Measurements from ENCODE around the gene NDUFAF8. TPM values are rescaled to one million over a fixed set of nuclear protein-coding genes. Genes with fewer than 3 reads are reported as not detected.
A peak's percentile ranks its signal among the peaks of the same experiment; 100 is the strongest.

NDUFAF8 gene
- total RNA-seq, 1 experiment from 2014 or later: 60.1 TPM

DNA sequence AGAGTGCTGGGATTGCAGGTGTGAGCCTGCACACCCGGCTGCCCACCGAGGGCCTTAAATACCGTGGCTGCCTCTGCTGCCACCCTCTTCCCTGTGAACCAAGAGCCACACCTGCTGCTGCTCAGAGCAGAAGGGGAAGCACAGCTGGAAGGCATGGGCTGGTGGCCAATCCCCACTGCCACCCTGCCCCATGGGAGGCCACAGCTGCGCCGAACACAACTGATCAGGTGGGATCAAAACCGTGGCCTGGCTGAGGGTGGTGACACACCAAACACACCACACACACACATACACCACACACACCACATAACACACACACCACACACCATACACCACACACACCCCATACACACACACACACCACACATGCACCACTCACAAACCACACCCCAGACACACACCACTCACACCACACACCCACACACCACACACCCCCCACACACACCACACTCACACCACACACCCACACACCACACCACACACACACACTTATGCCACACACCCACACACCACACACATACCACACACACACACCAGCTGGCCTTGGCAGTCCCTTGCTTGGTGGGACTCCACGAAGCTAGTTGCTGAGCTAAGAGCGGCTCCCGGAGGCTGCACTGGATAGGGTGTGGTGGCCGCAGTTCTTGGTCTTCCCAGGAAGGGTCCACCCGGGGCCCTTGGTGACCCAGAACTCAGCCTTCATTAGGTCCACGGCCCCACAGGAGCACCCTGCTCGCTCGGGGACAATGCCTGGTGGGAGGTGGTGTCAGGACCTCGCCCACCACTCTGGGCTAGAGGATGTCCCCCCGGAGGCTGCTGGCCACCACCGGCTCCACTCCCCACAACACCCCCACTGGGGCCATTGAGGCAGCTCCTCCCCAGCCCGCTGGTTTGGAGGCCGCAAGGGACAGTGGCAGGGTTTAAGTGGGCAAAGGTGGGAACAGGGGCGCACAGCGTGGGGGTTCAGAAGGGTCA lies 31.2 kb upstream of the NDUFAF8 start:
- Histone ChIP-seq H4K20me1 (ENCODE audit: control insufficient read depth, insufficient read depth, insufficient read length) (no peaks in the 10 kb centered on the region), H3K18ac (ENCODE audit: insufficient read length, low read depth, low read length) (no peak overlapping the region), H2AFZ (ENCODE audit: low read length) (no peak overlapping the region), H4K91ac (ENCODE audit: insufficient read length, low read depth, low read length) (no peak overlapping the region), H2BK120ac (ENCODE audit: low read depth, low read length, poor library complexity, severe bottlenecking) (no peak overlapping the region), H4K5ac (ENCODE audit: insufficient read length, low read depth, low read length) (no peak overlapping the region), H4K8ac (replicated peaks; ENCODE audit: insufficient read length, low read depth, low read length) (no peak overlapping the region), H3T11ph (ENCODE audit: low read length) (no peak overlapping the region), H3K23ac (ENCODE audit: insufficient read length, low read depth, low read length) (no peak overlapping the region), H3K14ac (ENCODE audit: insufficient read depth, low read length) (no peak overlapping the region), H3K56ac (ENCODE audit: insufficient read length, low read depth, low read length) (no peak overlapping the region), H3K4me2 (ENCODE audit: insufficient read depth, insufficient read length, low read length) (no peak overlapping the region), H2AK5ac (ENCODE audit: insufficient read length, low read length) (no peak overlapping the region), H2BK5ac (ENCODE audit: insufficient read length, low read length) (no peak overlapping the region), H3K4ac (ENCODE audit: low read depth, low read length) (no peak overlapping the region), H2BK12ac (ENCODE audit: insufficient read length, low read depth, low read length) (no peak overlapping the region), H2BK20ac (ENCODE audit: low read depth, low read length, poor library complexity, severe bottlenecking) (no peak overlapping the region), H3K27me3 (ENCODE audit: insufficient read depth, low read length) (no peaks in the 10 kb centered on the region), H3K79me2 (ENCODE audit: insufficient read depth, low read length) (no peaks in the 10 kb centered on the region; the same call in 1 of the 2 replicates), H3K27ac (ENCODE audit: insufficient read length, low read depth, low read length) (no peak overlapping the region), H3K9ac (ENCODE audit: extremely low read depth, insufficient read length, low read length) (no peak overlapping the region), H3K4me1 (ENCODE audit: insufficient read depth, low read length) (no peaks in the 10 kb centered on the region), H3K23me2 (ENCODE audit: insufficient read length, low read depth, low read length, poor library complexity, severe bottlenecking) (no peaks in the 10 kb centered on the region), H3K9me3 (ENCODE audit: control insufficient read depth, low read depth, low read length) (no peaks in the 10 kb centered on the region), H2BK15ac (ENCODE audit: low read depth, low read length) (no peak overlapping the region), H3K79me1 (ENCODE audit: insufficient read depth, low read depth, low read length, poor library complexity, severe bottlenecking) (no peaks in the 10 kb centered on the region)
- DNase-seq: no peak
- TF ChIP-seq, protein P1, sequence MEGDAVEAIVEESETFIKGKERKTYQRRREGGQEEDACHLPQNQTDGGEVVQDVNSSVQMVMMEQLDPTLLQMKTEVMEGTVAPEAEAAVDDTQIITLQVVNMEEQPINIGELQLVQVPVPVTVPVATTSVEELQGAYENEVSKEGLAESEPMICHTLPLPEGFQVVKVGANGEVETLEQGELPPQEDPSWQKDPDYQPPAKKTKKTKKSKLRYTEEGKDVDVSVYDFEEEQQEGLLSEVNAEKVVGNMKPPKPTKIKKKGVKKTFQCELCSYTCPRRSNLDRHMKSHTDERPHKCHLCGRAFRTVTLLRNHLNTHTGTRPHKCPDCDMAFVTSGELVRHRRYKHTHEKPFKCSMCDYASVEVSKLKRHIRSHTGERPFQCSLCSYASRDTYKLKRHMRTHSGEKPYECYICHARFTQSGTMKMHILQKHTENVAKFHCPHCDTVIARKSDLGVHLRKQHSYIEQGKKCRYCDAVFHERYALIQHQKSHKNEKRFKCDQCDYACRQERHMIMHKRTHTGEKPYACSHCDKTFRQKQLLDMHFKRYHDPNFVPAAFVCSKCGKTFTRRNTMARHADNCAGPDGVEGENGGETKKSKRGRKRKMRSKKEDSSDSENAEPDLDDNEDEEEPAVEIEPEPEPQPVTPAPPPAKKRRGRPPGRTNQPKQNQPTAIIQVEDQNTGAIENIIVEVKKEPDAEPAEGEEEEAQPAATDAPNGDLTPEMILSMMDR (conservative IDR thresholded peaks at IDR 0.05): no peak
- Mint-ChIP-seq H3K4me1 (peaks cover 3 to 4% of the 10 kb centered on the region in 2 experiments; a peak in 1 of 4 replicates), H3K9me3 (no peaks in the 10 kb centered on the region), H3K4me3 (no peak overlapping the region; a peak in 2 of 5 replicates), H3K27me3 (ENCODE audit: low read depth) (no peaks in the 10 kb centered on the region), H3K36me3 (ENCODE audit: insufficient read depth in 1 of 3, low read depth in 3 of 3) (peaks cover 0 to 33% (median 6%) of the 10 kb centered on the region in 3 experiments; a peak in 4 of 7 replicates), H3K27ac (peak overlapping the region in 2 of 3 experiments; percentile 67 to 79; a peak in 2 of 7 replicates)
- WGBS (ENCODE audit: extremely low coverage, insufficient read length, low lambda C conversion rate): no CpG with 5 or more reads among the region's 21 CpGs
